Chondrocyte (in vitro differentiated cells): ENCODE data around the gene WDPCP. TPM values are rescaled to one million over a fixed set of nuclear protein-coding genes. Genes with fewer than 3 reads are reported as not detected.
"Not testable (repeated sequence)": the region's sequence is repeated elsewhere in the genome, so short reads cannot be mapped to it uniquely, and the experiment has no call there.

ENCODE experiments used
- DNase-seq: peaks from one replicate; pipeline ENCODE4 v3.0.0; 2021; ENCODE audit warnings: mixed read lengths, low spot score
- H3K27ac Mint-ChIP-seq: one replicate; pipeline ENCODE4 v1.8.0; 2021; ENCODE audit warnings: mild to moderate bottlenecking, moderate library complexity, mixed read lengths; ENCODE audit not compliant: unreplicated experiment
- H3K27me3 Mint-ChIP-seq: 2 replicates; pipeline ENCODE4 v1.8.0; 2021; ENCODE audit warnings: low read depth, mixed read lengths
- H3K36me3 Mint-ChIP-seq: 2 replicates; pipeline ENCODE4 v1.8.0; 2021; ENCODE audit warnings: low read depth, mixed read lengths
- H3K4me1 Mint-ChIP-seq: 2 replicates; pipeline ENCODE4 v1.8.0; 2021; ENCODE audit warnings: low read depth, mild to moderate bottlenecking, mixed read lengths
- H3K4me3 Mint-ChIP-seq: one replicate; pipeline ENCODE4 v1.8.0; 2021; ENCODE audit warnings: mild to moderate bottlenecking, moderate library complexity, mixed read lengths; ENCODE audit not compliant: unreplicated experiment
- H3K9me3 Mint-ChIP-seq: 2 replicates; pipeline ENCODE4 v1.8.0; 2021; ENCODE audit warnings: low read depth, mixed read lengths
- CTCF ChIP-seq: fragments of 200-600 bp; sonication (generic); IDR thresholded peaks from 2 replicates; pipeline ENCODE4 v1.5.0; 2021; ENCODE audit warnings: antibody characterized with exemption, mild to moderate bottlenecking, moderate library complexity
- total RNA-seq: library from RNA; stranded (reverse); gene quantifications from 3 replicates; pipeline ENCODE4 v1.2.1, GENCODE V29; 2021

Gene WDPCP
- total RNA-seq, 1 donor from 2014 or later = 8.6 TPM

GRCh38 chr2:63572001-63572400, 16.3 kb downstream of the WDPCP start:
- Mint-ChIP-seq H3K36me3 (no peaks in the 10 kb centered on the region), H3K27ac (no peak overlapping the region), H3K27me3 (no peaks in the 10 kb centered on the region), H3K4me3 (no peak overlapping the region), H3K4me1 (peaks cover 7% of the 10 kb centered on the region), H3K9me3 (peaks cover 10% of the 10 kb centered on the region)
- DNase-seq = no peak
- no peak for TF ChIP-seq CTCF

- H3K36me3 Mint-ChIP-seq = no peaks in the 10 kb centered on the region
- no peaks in the 10 kb centered on the region for H3K27me3 Mint-ChIP-seq
- no peak for DNase-seq
- TF ChIP-seq CTCF = no peak
- H3K4me3 Mint-ChIP-seq = no peak overlapping the region
- H3K4me1 Mint-ChIP-seq = peaks cover 7% of the 10 kb centered on the region
- no peak overlapping the region for H3K27ac Mint-ChIP-seq
- H3K9me3 Mint-ChIP-seq = peaks cover 10% of the 10 kb centered on the region
Measured at GRCh38 chr2:63571291-63571690, 17.0 kb downstream of the WDPCP start.

GRCh38 chr2:63569740-63570139, 18.5 kb downstream of the WDPCP start:
- peaks cover 7% of the 10 kb centered on the region for H3K4me1 Mint-ChIP-seq
- peaks cover 10% of the 10 kb centered on the region for H3K9me3 Mint-ChIP-seq
- no peaks in the 10 kb centered on the region for H3K36me3 Mint-ChIP-seq

GRCh38 chr2:63562751-63563150, 25.5 kb downstream of the WDPCP start:
- TF ChIP-seq CTCF = no peak
- DNase-seq = no peak
- Mint-ChIP-seq H3K4me3 (no peak overlapping the region), H3K27me3 (no peaks in the 10 kb centered on the region), H3K36me3 (peaks cover 19% of the 10 kb centered on the region), H3K27ac (no peak overlapping the region), H3K4me1 (no peaks in the 10 kb centered on the region), H3K9me3 (peaks cover 21% of the 10 kb centered on the region)

More at GRCh38 chr2:63569740-63570139, 18.5 kb downstream of the WDPCP start:
- DNase-seq = no peak
- Mint-ChIP-seq H3K27ac (no peak overlapping the region), H3K4me3 (no peak overlapping the region), H3K27me3 (no peaks in the 10 kb centered on the region)
- TF ChIP-seq CTCF = no peak

GRCh38 chr2:63558922-63559321, 29.4 kb downstream of the WDPCP start:
- not testable (repeated sequence) for H3K27ac Mint-ChIP-seq, H3K4me3 Mint-ChIP-seq, H3K4me1 Mint-ChIP-seq, H3K27me3 Mint-ChIP-seq, DNase-seq
- Mint-ChIP-seq H3K9me3 (peaks cover 33% of the 10 kb centered on the region), H3K36me3 (peaks cover 28% of the 10 kb centered on the region)

GRCh38 chr2:63557819-63558218, 30.5 kb downstream of the WDPCP start:
- not testable (repeated sequence) for H3K4me3 Mint-ChIP-seq, DNase-seq
- H3K9me3 Mint-ChIP-seq = peaks cover 33% of the 10 kb centered on the region

More at GRCh38 chr2:63557819-63558218, 30.5 kb downstream of the WDPCP start:
- peaks cover 13% of the 10 kb centered on the region for H3K4me1 Mint-ChIP-seq
- H3K27me3 Mint-ChIP-seq, H3K27ac Mint-ChIP-seq: not testable (repeated sequence)
- peaks cover 28% of the 10 kb centered on the region for H3K36me3 Mint-ChIP-seq
